Neuronal stem cell (in vitro differentiated cells): ENCODE measurements around the gene SLC38A10.

Experiments
- DNase-seq: peaks from one replicate; pipeline ENCODE4 v3.0.0-alpha.2; 2013; ENCODE audit warnings: low spot score
- H2AFZ ChIP-seq: one replicate; pipeline ENCODE4 v1.6.1; 2013; ENCODE audit warnings: mild to moderate bottlenecking, low read length, inconsistent platforms
- H2AK5ac ChIP-seq: 2 replicates; pipeline ENCODE4 v1.6.1; 2013; ENCODE audit warnings: low read depth, mild to moderate bottlenecking, inconsistent platforms, low read length, moderate library complexity, mixed read lengths
- H2BK120ac ChIP-seq: 2 replicates; pipeline ENCODE4 v1.6.1; 2013; ENCODE audit warnings: low read depth, mild to moderate bottlenecking, inconsistent platforms, low read length, moderate library complexity, mixed read lengths
- H2BK12ac ChIP-seq: one replicate; pipeline ENCODE4 v1.6.1; 2013; ENCODE audit warnings: low read length, inconsistent platforms
- H2BK15ac ChIP-seq: 2 replicates; pipeline ENCODE4 v1.6.1; 2013; ENCODE audit warnings: mild to moderate bottlenecking, low read length, inconsistent platforms, mixed read lengths
- H2BK5ac ChIP-seq: one replicate; pipeline ENCODE4 v1.6.1; 2013; ENCODE audit warnings: inconsistent platforms, mild to moderate bottlenecking, low read length, moderate library complexity
- H3K14ac ChIP-seq: one replicate; pipeline ENCODE4 v1.6.1; 2013; ENCODE audit warnings: low read length, inconsistent platforms
- H3K18ac ChIP-seq: 2 replicates; pipeline ENCODE4 v1.6.1; 2013; ENCODE audit warnings: low read length, inconsistent platforms
- H3K23ac ChIP-seq: 2 replicates; pipeline ENCODE4 v1.6.1; 2013; ENCODE audit warnings: low read depth, mild to moderate bottlenecking, mixed read lengths, low read length, inconsistent platforms; ENCODE audit not compliant: poor library complexity
- H3K27ac ChIP-seq: replicated peaks from 3 replicates; pipeline ENCODE4 v1.5.1; 2013; ENCODE audit warnings: low read length, inconsistent platforms
- H3K27me3 ChIP-seq, 3 experiments: 2 replicates each; pipeline ENCODE4 v1.6.1; 2013; ENCODE audit warnings: low read length in 3 of 3, mild to moderate bottlenecking in 2 of 3, inconsistent platforms in 1 of 3, low read depth in 1 of 3, mixed read lengths in 1 of 3, moderate library complexity in 1 of 3; ENCODE audit not compliant: control insufficient read depth in 3 of 3, insufficient read depth in 3 of 3
- H3K36me3 ChIP-seq, 2 donors: replicated peaks in 1 of 2; 2 replicates each; pipeline ENCODE4 v1.6.1; 2013; ENCODE audit warnings: low read length in 2 of 2; ENCODE audit not compliant: control insufficient read depth in 2 of 2, insufficient read depth in 2 of 2
- H3K4ac ChIP-seq: 2 replicates; pipeline ENCODE4 v1.6.1; 2013; ENCODE audit warnings: inconsistent platforms, mild to moderate bottlenecking, low read length, moderate library complexity
- H3K4me1 ChIP-seq, 2 donors: 1 replicate in 1 of 2; 2 replicates in 1 of 2; pipeline ENCODE4 v1.6.1; 2013; ENCODE audit warnings: low read length in 2 of 2, low read depth in 1 of 2; ENCODE audit not compliant: control insufficient read depth in 2 of 2, insufficient read depth in 1 of 2
- H3K4me2 ChIP-seq: one replicate; pipeline ENCODE4 v1.6.1; 2013; ENCODE audit warnings: mild to moderate bottlenecking, low read length, inconsistent platforms; ENCODE audit not compliant: insufficient read depth, poor library complexity, severe bottlenecking
- H3K4me3 ChIP-seq, 2 donors: 2 replicates each; pipeline ENCODE4 v1.5.1; 2013; ENCODE audit warnings: low read length in 2 of 2, mild to moderate bottlenecking in 2 of 2, inconsistent platforms in 1 of 2, moderate library complexity in 1 of 2
- H3K79me1 ChIP-seq: one replicate; pipeline ENCODE4 v1.6.1; 2013; ENCODE audit warnings: low read depth, mild to moderate bottlenecking, inconsistent platforms, low read length, moderate library complexity
- H3K9ac ChIP-seq: one replicate; pipeline ENCODE4 v1.6.1; 2013; ENCODE audit warnings: mild to moderate bottlenecking, low read depth, low read length, inconsistent platforms; ENCODE audit not compliant: poor library complexity
- H3K9me3 ChIP-seq, 2 donors: replicated peaks in 1 of 2; 2 replicates each; pipeline versions ENCODE3 to v1.6.1; 2013; ENCODE audit warnings: low read length in 2 of 2, mild to moderate bottlenecking in 2 of 2, inconsistent platforms in 1 of 2, low read depth in 1 of 2, mixed read lengths in 1 of 2, moderate library complexity in 1 of 2; ENCODE audit not compliant: control insufficient read depth in 2 of 2, insufficient read depth in 1 of 2
- H4K8ac ChIP-seq: one replicate; pipeline ENCODE4 v1.6.1; 2013; ENCODE audit warnings: low read depth, mild to moderate bottlenecking, inconsistent platforms, low read length, moderate library complexity
- H4K91ac ChIP-seq: one replicate; pipeline ENCODE4 v1.6.1; 2013; ENCODE audit warnings: low read length, low read depth, mild to moderate bottlenecking, inconsistent platforms; ENCODE audit not compliant: poor library complexity
- WGBS, 2 donors: extraction: QIAGEN DNeasy Blood & Tissue Kit; methylation state at CpG; one replicate each; pipeline ENCODE4 v1.1.7; 2013; ENCODE audit warnings: missing lambda C conversion rate in 2 of 2, mixed read lengths in 1 of 2; ENCODE audit not compliant: insufficient read length in 2 of 2, insufficient replicate concordance in 1 of 2; ENCODE audit errors: extremely low coverage in 2 of 2; 5-methylcytosine and 5-hydroxymethylcytosine counted together

Gene SLC38A10

GRCh38 chr17:81221842-81222619 is 73.1 kb downstream of the SLC38A10 start:
- peaks cover 13 to 20% of the 10 kb centered on the region in 2 donors for H3K4me1 ChIP-seq

DNA sequence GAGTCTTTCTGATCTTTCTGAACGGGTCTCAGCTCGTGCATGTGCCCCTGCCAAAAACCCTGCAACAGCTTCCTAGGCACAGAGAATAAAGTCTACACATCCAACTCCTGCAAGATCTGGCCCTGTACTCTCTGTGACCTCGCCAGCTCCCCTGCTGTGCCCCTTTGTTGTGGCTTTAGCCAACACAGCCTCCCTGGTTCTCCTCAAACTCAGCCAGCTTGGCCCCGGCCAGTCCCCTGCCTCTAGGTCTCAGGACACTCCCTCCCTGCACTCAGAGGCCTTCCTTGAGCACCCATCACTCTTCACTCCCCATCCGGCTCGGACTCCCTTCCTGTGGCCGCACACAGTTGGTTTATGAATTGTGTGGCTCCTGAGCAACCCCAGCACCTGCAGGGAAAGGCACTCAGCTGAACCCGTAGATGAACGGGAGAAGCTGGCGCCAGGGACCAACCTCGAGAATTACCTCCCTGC is 73.7 kb downstream of the SLC38A10 start:
- peak overlapping the region; percentile 83 for H2BK5ac ChIP-seq
- H3K4me3 ChIP-seq = peak overlapping the region; percentile 92 to 96
- H2BK15ac ChIP-seq = no peak overlapping the region
- peak overlapping the region; percentile 52 for H3K23ac ChIP-seq
- peak; percentile 52 for DNase-seq
- H4K91ac ChIP-seq = no peak overlapping the region
- H3K27me3 ChIP-seq = no peaks in the 10 kb centered on the region
- no peak overlapping the region for H4K8ac ChIP-seq
- H3K14ac ChIP-seq = peak overlapping the region; percentile 63
- H2AFZ ChIP-seq = no peak overlapping the region
- H3K4me2 ChIP-seq = peak overlapping the region; percentile 96
- peaks cover 20% of the 10 kb centered on the region for H3K79me1 ChIP-seq
- peak overlapping the region; percentile 97 for H3K9ac ChIP-seq
- no peak overlapping the region for H3K27ac ChIP-seq
- WGBS, 2 donors = no CpG with 5 or more reads among the region's 11 CpGs
- no peak overlapping the region for H2BK120ac ChIP-seq
- H3K36me3 ChIP-seq = peaks cover 12 to 28% of the 10 kb centered on the region in 2 donors
- no peaks in the 10 kb centered on the region for H3K9me3 ChIP-seq
- peak overlapping the region; percentile 84 for H2AK5ac ChIP-seq
- H3K18ac ChIP-seq = peak overlapping the region; percentile 70
- H2BK12ac ChIP-seq = no peak overlapping the region
- H3K4ac ChIP-seq = no peak overlapping the region
- peaks cover 13 to 20% of the 10 kb centered on the region in 2 donors for H3K4me1 ChIP-seq

More at GRCh38 chr17:81221842-81222619, 73.1 kb downstream of the SLC38A10 start:
- H3K14ac ChIP-seq = peak overlapping the region; percentile 82
- H2AK5ac ChIP-seq = peak overlapping the region; percentile 84
- H3K79me1 ChIP-seq = peaks cover 15% of the 10 kb centered on the region
- H3K9me3 ChIP-seq = peaks cover 0 to 2% of the 10 kb centered on the region in 2 donors
- H2BK5ac ChIP-seq = peak overlapping the region; percentile 83
- H3K9ac ChIP-seq = peak overlapping the region; percentile 97
- peak overlapping the region; percentile 89 for H3K4ac ChIP-seq
- DNase-seq = no peak
- peak overlapping the region; percentile 70 for H3K18ac ChIP-seq
- H4K91ac ChIP-seq = no peak overlapping the region
- H4K8ac ChIP-seq = no peak overlapping the region
- peak overlapping the region; percentile 94 for H2AFZ ChIP-seq
- peak overlapping the region; percentile 81 for H2BK15ac ChIP-seq
- H3K23ac ChIP-seq = peak overlapping the region; percentile 52
- peak overlapping the region; percentile 92 to 96 for H3K4me3 ChIP-seq
- no peaks in the 10 kb centered on the region for H3K27me3 ChIP-seq
- peak overlapping the region; percentile 6 for H2BK12ac ChIP-seq
- peaks cover 8 to 22% of the 10 kb centered on the region in 2 donors for H3K36me3 ChIP-seq
- H2BK120ac ChIP-seq = no peak overlapping the region
- H3K4me2 ChIP-seq = peak overlapping the region; percentile 96
- H3K27ac ChIP-seq = no peak overlapping the region
- WGBS, 2 donors = no CpG with 5 or more reads among the region's 24 CpGs

- Histone ChIP-seq H3K23ac (peak overlapping the region; percentile 85), H3K9ac (peak overlapping the region; percentile 21), H2BK12ac (no peak overlapping the region), H3K4me3 (peak overlapping the region in 1 of 2 donors; percentile 38), H3K4me1 (peaks cover 13 to 20% of the 10 kb centered on the region in 2 donors), H2BK5ac (peak overlapping the region; percentile 75), H3K4me2 (no peak overlapping the region), H4K91ac (no peak overlapping the region), H3K14ac (no peak overlapping the region), H3K27ac (no peak overlapping the region), H4K8ac (no peak overlapping the region), H3K79me1 (peaks cover 20% of the 10 kb centered on the region), H3K27me3 (no peaks in the 10 kb centered on the region), H3K18ac (no peak overlapping the region), H3K36me3 (peaks cover 12 to 31% of the 10 kb centered on the region in 2 donors), H2BK15ac (peak overlapping the region; percentile 58), H2BK120ac (peak overlapping the region; percentile 54), H2AK5ac (no peak overlapping the region), H3K9me3 (no peaks in the 10 kb centered on the region), H2AFZ (no peak overlapping the region), H3K4ac (no peak overlapping the region)
- no peak for DNase-seq
- WGBS, 2 donors = no CpG with 5 or more reads among the region's 24 CpGs
Observed at GRCh38 chr17:81219476-81220180, 75.5 kb downstream of the SLC38A10 start.

DNA sequence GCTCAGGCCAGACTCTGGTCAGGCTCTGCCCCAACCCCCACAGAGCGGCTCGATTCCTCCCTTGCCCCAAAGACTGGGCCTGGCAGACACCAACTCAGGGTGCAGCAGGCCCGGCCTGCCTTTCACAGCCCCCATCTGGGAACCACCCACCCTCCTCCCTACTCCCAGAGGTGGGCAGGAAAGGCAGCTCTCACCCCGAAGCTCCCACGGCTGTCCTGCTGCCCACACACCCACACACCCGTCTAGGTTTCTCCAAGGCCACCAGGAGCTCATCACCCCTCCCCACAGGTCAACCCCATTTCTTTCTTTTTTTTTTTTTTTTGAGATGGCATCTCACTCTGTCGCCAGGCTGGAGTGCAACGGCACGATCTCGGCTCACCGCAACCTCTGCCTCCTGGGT is 76.1 kb downstream of the SLC38A10 start:
- Histone ChIP-seq H3K27ac (no peak overlapping the region), H3K27me3 (no peaks in the 10 kb centered on the region), H3K4me2 (no peak overlapping the region), H2BK120ac (no peak overlapping the region), H2BK12ac (no peak overlapping the region), H3K4me3 (no peak overlapping the region), H3K9ac (no peak overlapping the region), H3K14ac (no peak overlapping the region), H4K8ac (no peak overlapping the region), H3K4ac (no peak overlapping the region), H4K91ac (no peak overlapping the region), H3K4me1 (peaks cover 13 to 20% of the 10 kb centered on the region in 2 donors), H3K36me3 (peaks cover 12 to 31% of the 10 kb centered on the region in 2 donors), H2AK5ac (no peak overlapping the region), H3K23ac (no peak overlapping the region), H2BK5ac (no peak overlapping the region), H3K18ac (no peak overlapping the region), H3K9me3 (no peaks in the 10 kb centered on the region), H2BK15ac (no peak overlapping the region), H3K79me1 (peaks cover 20% of the 10 kb centered on the region), H2AFZ (no peak overlapping the region)
- no peak for DNase-seq
- WGBS, 2 donors = no CpG with 5 or more reads among the region's 11 CpGs
